ENCODE measurements around the gene RTN1. TPM values are rescaled to one million over a fixed set of nuclear protein-coding genes. Genes with fewer than 3 reads are reported as not detected.

Gene RTN1
- total RNA-seq, 1 donor from 2014 or later: 2.6 TPM

- no peaks in the 10 kb centered on the region for H3K9me3 ChIP-seq (ENCODE audit: control insufficient read depth in 3 of 3, low read length in 3 of 3)
- no peak overlapping the region for H3K9ac ChIP-seq (ENCODE audit: low read depth in 1 of 3, low read length in 3 of 3)
- no peak overlapping the region for H3K4me3 ChIP-seq (ENCODE audit: low read length in 3 of 3)
- H3K27ac ChIP-seq (ENCODE audit: low read depth, low read length): no peak overlapping the region
- no peaks in the 10 kb centered on the region for H3K36me3 ChIP-seq (ENCODE audit: control insufficient read depth in 3 of 3, insufficient read depth in 3 of 3, low read length in 3 of 3)
- H3K27me3 ChIP-seq (ENCODE audit: control insufficient read depth in 3 of 3, insufficient read depth in 3 of 3, low read length in 3 of 3): no peaks in the 10 kb centered on the region
- no peaks in the 10 kb centered on the region for H3K4me1 ChIP-seq (ENCODE audit: control insufficient read depth in 3 of 3, insufficient read depth in 3 of 3, low read length in 3 of 3)
These were observed 20.1 kb downstream of the RTN1 start for GRCh38 chr14:59850458-59850857.

DNA sequence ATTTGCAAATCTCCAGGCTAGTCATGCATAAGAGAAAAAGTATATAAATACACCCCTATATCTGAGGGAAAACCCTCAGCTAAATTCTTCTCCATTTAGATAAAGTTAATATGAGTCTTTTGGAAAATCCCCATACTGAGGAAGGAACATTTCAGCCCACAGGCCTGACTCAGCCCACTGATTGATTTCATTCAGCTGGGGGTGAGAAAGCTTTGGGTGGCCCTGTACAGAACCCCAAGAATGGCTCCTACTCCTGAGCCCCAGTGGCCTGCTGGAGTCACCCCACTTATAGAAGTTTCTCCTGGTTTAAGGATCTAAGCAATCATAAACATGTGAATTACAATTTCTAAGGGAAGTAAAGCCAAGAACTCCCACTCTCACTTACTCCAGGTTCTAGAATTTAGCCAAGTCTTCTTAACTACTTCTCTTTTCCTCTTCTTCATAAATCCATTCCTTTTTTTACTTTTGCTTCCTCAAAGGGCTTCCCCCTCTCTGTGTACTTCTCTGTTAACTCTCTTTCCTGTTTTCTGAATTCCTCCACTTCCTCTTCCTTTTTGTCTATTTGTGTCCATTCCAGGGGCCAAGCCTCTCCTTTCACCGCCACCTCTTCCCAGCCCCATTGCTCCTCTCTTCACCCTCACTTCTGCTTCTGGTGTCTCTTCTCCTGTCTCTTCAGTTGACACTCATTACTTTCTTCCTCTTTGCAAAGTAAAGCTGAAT lies 21.0 kb downstream of the RTN1 start:
- H3K4me1 ChIP-seq (ENCODE audit: control insufficient read depth in 3 of 3, insufficient read depth in 3 of 3, low read length in 3 of 3): no peaks in the 10 kb centered on the region

DNA sequence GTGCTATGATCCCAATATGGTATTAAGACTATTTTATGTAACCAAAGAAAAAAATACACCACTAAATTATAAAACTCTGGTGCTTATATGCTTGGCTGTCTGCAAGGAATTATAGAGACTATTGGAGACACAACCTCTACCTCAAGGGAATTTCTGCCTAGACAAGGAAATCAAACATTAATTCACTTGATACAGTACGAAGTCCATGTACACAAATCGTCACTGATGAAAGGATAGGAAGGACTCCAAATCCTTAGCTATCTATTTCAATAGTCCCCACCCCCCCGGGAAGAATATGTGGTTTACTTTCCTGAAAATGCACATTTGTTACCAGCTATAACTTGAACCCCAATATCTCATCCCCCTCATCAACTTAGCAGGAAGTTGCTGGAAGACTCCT lies 21.9 kb downstream of the RTN1 start:
- H3K27me3 ChIP-seq (ENCODE audit: control insufficient read depth in 3 of 3, insufficient read depth in 3 of 3, low read length in 3 of 3): no peaks in the 10 kb centered on the region
- no peak overlapping the region for H3K4me3 ChIP-seq (ENCODE audit: low read length in 3 of 3)
- H3K9ac ChIP-seq (ENCODE audit: low read depth in 1 of 3, low read length in 3 of 3): no peak overlapping the region
- no peaks in the 10 kb centered on the region for H3K9me3 ChIP-seq (ENCODE audit: control insufficient read depth in 3 of 3, low read length in 3 of 3)
- H3K4me1 ChIP-seq (ENCODE audit: control insufficient read depth in 3 of 3, insufficient read depth in 3 of 3, low read length in 3 of 3): no peaks in the 10 kb centered on the region
- H3K36me3 ChIP-seq (ENCODE audit: control insufficient read depth in 3 of 3, insufficient read depth in 3 of 3, low read length in 3 of 3): no peaks in the 10 kb centered on the region
- no peak overlapping the region for H3K27ac ChIP-seq (ENCODE audit: low read depth, low read length)

More for the DNA sequence above, 21.0 kb downstream of the RTN1 start:
- Histone ChIP-seq H3K27ac (ENCODE audit: low read depth, low read length) (no peak overlapping the region), H3K4me3 (ENCODE audit: low read length in 3 of 3) (no peak overlapping the region), H3K9ac (ENCODE audit: low read depth in 1 of 3, low read length in 3 of 3) (no peak overlapping the region), H3K27me3 (ENCODE audit: control insufficient read depth in 3 of 3, insufficient read depth in 3 of 3, low read length in 3 of 3) (no peaks in the 10 kb centered on the region), H3K9me3 (ENCODE audit: control insufficient read depth in 3 of 3, low read length in 3 of 3) (no peaks in the 10 kb centered on the region), H3K36me3 (ENCODE audit: control insufficient read depth in 3 of 3, insufficient read depth in 3 of 3, low read length in 3 of 3) (no peaks in the 10 kb centered on the region)

GRCh38 chr14:59847711-59848110 lies 22.9 kb downstream of the RTN1 start:
- Histone ChIP-seq H3K4me1 (ENCODE audit: control insufficient read depth in 3 of 3, insufficient read depth in 3 of 3, low read length in 3 of 3) (no peaks in the 10 kb centered on the region), H3K36me3 (ENCODE audit: control insufficient read depth in 3 of 3, insufficient read depth in 3 of 3, low read length in 3 of 3) (no peaks in the 10 kb centered on the region), H3K27me3 (ENCODE audit: control insufficient read depth in 3 of 3, insufficient read depth in 3 of 3, low read length in 3 of 3) (no peaks in the 10 kb centered on the region), H3K9me3 (ENCODE audit: control insufficient read depth in 3 of 3, low read length in 3 of 3) (no peaks in the 10 kb centered on the region), H3K27ac (ENCODE audit: low read depth, low read length) (no peak overlapping the region), H3K9ac (ENCODE audit: low read depth in 1 of 3, low read length in 3 of 3) (no peak overlapping the region), H3K4me3 (ENCODE audit: low read length in 3 of 3) (no peak overlapping the region)

GRCh38 chr14:59846595-59846994 lies 24.0 kb downstream of the RTN1 start:
- no peak overlapping the region for H3K27ac ChIP-seq (ENCODE audit: low read depth, low read length)
- no peak overlapping the region for H3K9ac ChIP-seq (ENCODE audit: low read depth in 1 of 3, low read length in 3 of 3)
- no peaks in the 10 kb centered on the region for H3K4me1 ChIP-seq (ENCODE audit: control insufficient read depth in 3 of 3, insufficient read depth in 3 of 3, low read length in 3 of 3)
- no peaks in the 10 kb centered on the region for H3K9me3 ChIP-seq (ENCODE audit: control insufficient read depth in 3 of 3, low read length in 3 of 3)
- H3K36me3 ChIP-seq (ENCODE audit: control insufficient read depth in 3 of 3, insufficient read depth in 3 of 3, low read length in 3 of 3): no peaks in the 10 kb centered on the region
- no peaks in the 10 kb centered on the region for H3K27me3 ChIP-seq (ENCODE audit: control insufficient read depth in 3 of 3, insufficient read depth in 3 of 3, low read length in 3 of 3)
- H3K4me3 ChIP-seq (ENCODE audit: low read length in 3 of 3): no peak overlapping the region

- no peak overlapping the region for H3K27ac ChIP-seq (ENCODE audit: low read depth, low read length)
- H3K9ac ChIP-seq (ENCODE audit: low read depth in 1 of 3, low read length in 3 of 3): no peak overlapping the region
- H3K4me1 ChIP-seq (ENCODE audit: control insufficient read depth in 3 of 3, insufficient read depth in 3 of 3, low read length in 3 of 3): no peaks in the 10 kb centered on the region
- H3K36me3 ChIP-seq (ENCODE audit: control insufficient read depth in 3 of 3, insufficient read depth in 3 of 3, low read length in 3 of 3): no peaks in the 10 kb centered on the region
- no peaks in the 10 kb centered on the region for H3K9me3 ChIP-seq (ENCODE audit: control insufficient read depth in 3 of 3, low read length in 3 of 3)
- H3K27me3 ChIP-seq (ENCODE audit: control insufficient read depth in 3 of 3, insufficient read depth in 3 of 3, low read length in 3 of 3): no peaks in the 10 kb centered on the region
- H3K4me3 ChIP-seq (ENCODE audit: low read length in 3 of 3): no peak overlapping the region
These were observed 25.3 kb downstream of the RTN1 start for GRCh38 chr14:59845245-59845644.

DNA sequence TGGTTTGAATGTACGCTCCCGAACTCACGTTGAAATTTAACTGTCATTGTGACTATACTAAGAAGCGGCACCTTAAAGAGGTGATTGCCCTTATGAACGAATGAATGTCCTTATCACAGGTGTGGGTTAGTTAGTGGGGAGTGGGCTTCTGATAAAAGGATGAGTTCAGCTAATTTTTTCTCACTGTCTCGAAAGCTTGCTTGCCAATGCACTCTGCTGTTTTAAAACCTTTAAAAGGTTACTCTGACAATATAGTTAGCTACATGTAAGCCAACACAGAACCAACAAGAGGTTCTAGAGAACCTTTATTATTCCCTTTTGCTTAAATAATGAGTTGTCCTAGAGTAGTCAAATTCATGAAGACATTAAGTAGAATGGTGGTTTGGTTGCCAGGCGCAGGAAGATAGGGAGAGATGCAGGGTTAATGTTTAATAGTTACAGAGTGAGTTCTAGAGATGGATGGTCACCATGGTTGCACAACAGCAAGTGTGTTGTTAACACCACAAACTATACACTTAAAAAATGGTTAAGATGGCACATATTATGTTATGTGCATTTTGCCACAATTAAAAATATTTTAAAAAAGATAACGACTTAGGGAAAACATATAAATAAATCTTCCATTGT lies 26.3 kb downstream of the RTN1 start:
- Histone ChIP-seq H3K9ac (ENCODE audit: low read depth in 1 of 3, low read length in 3 of 3) (no peak overlapping the region), H3K36me3 (ENCODE audit: control insufficient read depth in 3 of 3, insufficient read depth in 3 of 3, low read length in 3 of 3) (no peaks in the 10 kb centered on the region), H3K27ac (ENCODE audit: low read depth, low read length) (no peak overlapping the region), H3K4me3 (ENCODE audit: low read length in 3 of 3) (no peak overlapping the region), H3K4me1 (ENCODE audit: control insufficient read depth in 3 of 3, insufficient read depth in 3 of 3, low read length in 3 of 3) (no peaks in the 10 kb centered on the region), H3K9me3 (ENCODE audit: control insufficient read depth in 3 of 3, low read length in 3 of 3) (no peaks in the 10 kb centered on the region), H3K27me3 (ENCODE audit: control insufficient read depth in 3 of 3, insufficient read depth in 3 of 3, low read length in 3 of 3) (no peaks in the 10 kb centered on the region)

DNA sequence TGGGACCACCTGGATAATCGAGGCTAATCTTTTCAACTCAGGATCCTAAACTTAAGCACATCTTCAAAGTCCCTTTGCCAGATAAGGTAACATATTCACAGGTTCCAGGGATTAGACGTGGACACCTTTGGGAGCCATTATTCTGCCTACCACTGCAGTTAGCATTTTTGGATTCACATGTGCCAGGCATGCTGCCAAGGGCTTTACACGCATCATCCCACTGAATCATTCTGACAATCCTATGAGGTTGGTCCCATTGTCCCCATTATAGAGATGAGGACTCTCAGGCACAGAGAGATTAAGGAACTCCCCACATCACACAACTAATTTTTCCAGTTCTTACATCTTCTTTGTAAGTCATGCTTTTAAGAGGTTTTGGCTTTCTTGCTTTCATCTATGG lies 34.5 kb downstream of the RTN1 start:
- no peaks in the 10 kb centered on the region for H3K27me3 ChIP-seq (ENCODE audit: control insufficient read depth in 3 of 3, insufficient read depth in 3 of 3, low read length in 3 of 3)
- H3K4me3 ChIP-seq (ENCODE audit: low read length in 3 of 3): no peak overlapping the region
- H3K9me3 ChIP-seq (ENCODE audit: control insufficient read depth in 3 of 3, low read length in 3 of 3): no peaks in the 10 kb centered on the region

GRCh38 chr14:59832653-59833294 lies 37.8 kb downstream of the RTN1 start:
- no peak overlapping the region for H3K4me3 ChIP-seq (ENCODE audit: low read length in 3 of 3)
- peaks cover 0 to 3% (median 0%) of the 10 kb centered on the region in 3 donors for H3K27me3 ChIP-seq (ENCODE audit: control insufficient read depth in 3 of 3, insufficient read depth in 3 of 3, low read length in 3 of 3)
- H3K9ac ChIP-seq (ENCODE audit: low read depth in 1 of 3, low read length in 3 of 3): no peak overlapping the region
- no peaks in the 10 kb centered on the region for H3K4me1 ChIP-seq (ENCODE audit: control insufficient read depth in 3 of 3, insufficient read depth in 3 of 3, low read length in 3 of 3)
- H3K36me3 ChIP-seq (ENCODE audit: control insufficient read depth in 3 of 3, insufficient read depth in 3 of 3, low read length in 3 of 3): no peaks in the 10 kb centered on the region
- no peak overlapping the region for H3K27ac ChIP-seq (ENCODE audit: low read depth, low read length)
- no peaks in the 10 kb centered on the region for H3K9me3 ChIP-seq (ENCODE audit: control insufficient read depth in 3 of 3, low read length in 3 of 3)

More for the DNA sequence above, 34.5 kb downstream of the RTN1 start:
- Histone ChIP-seq H3K9ac (ENCODE audit: low read depth in 1 of 3, low read length in 3 of 3) (no peak overlapping the region), H3K36me3 (ENCODE audit: control insufficient read depth in 3 of 3, insufficient read depth in 3 of 3, low read length in 3 of 3) (no peaks in the 10 kb centered on the region), H3K27ac (ENCODE audit: low read depth, low read length) (no peak overlapping the region), H3K4me1 (ENCODE audit: control insufficient read depth in 3 of 3, insufficient read depth in 3 of 3, low read length in 3 of 3) (no peaks in the 10 kb centered on the region)

- no peaks in the 10 kb centered on the region for H3K9me3 ChIP-seq (ENCODE audit: control insufficient read depth in 3 of 3, low read length in 3 of 3)
- no peaks in the 10 kb centered on the region for H3K36me3 ChIP-seq (ENCODE audit: control insufficient read depth in 3 of 3, insufficient read depth in 3 of 3, low read length in 3 of 3)
- H3K27ac ChIP-seq (ENCODE audit: low read depth, low read length): no peak overlapping the region
- H3K27me3 ChIP-seq (ENCODE audit: control insufficient read depth in 3 of 3, insufficient read depth in 3 of 3, low read length in 3 of 3): peaks cover 0 to 3% (median 0%) of the 10 kb centered on the region in 3 donors
- no peak overlapping the region for H3K9ac ChIP-seq (ENCODE audit: low read depth in 1 of 3, low read length in 3 of 3)
- H3K4me3 ChIP-seq (ENCODE audit: low read length in 3 of 3): no peak overlapping the region
- H3K4me1 ChIP-seq (ENCODE audit: control insufficient read depth in 3 of 3, insufficient read depth in 3 of 3, low read length in 3 of 3): no peaks in the 10 kb centered on the region
These were observed 39.4 kb downstream of the RTN1 start for GRCh38 chr14:59831121-59831730.
